Activated T-cell treated with anti-CD3 and anti-CD28 coated beads for 4 hours (primary cell): ENCODE results near the gene PCNP.
"Not testable (repeated sequence)": the region's sequence is repeated elsewhere in the genome, so short reads cannot be mapped to it uniquely, and the experiment has no call there.

Experiments
- DNase-seq: peaks from one replicate; pipeline ENCODE4 v3.0.0-alpha.2; 2020

The PCNP gene

GRCh38 chr3:101573449-101574387 lies at the start of gene PCNP:
Gene PCNP (plus strand): TSS chr3:101574180. CDS start chr3:101574216, 36 bp downstream.
- DNase-seq, result peak; percentile 99

GRCh38 chr3:101527441-101527840 lies 46.5 kb upstream of the PCNP start:
- no peak for DNase-seq

DNA sequence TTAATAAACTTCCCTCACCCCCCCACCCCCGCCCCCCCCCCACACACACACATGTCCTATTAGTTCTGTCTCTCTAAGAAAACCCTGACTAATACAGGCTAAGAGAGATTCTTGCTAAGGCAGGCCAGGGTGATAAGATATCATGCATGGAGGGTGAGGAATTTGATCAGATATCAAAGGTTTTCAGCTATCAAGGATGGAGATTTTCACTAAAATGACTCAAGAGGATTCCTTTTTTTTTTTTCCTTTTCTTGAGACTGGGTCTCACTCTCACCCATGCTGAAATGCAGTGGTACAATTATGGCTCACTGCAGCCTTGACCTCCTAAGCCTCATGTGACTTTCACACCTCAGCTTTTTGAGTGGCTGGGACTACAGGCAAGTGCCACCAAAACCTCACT lies 46.1 kb upstream of the PCNP start:
- DNase-seq, result no peak

GRCh38 chr3:101529816-101530685 lies 43.9 kb upstream of the PCNP start:
- DNase-seq, result no peak

- DNase-seq, result no peak
Measured at GRCh38 chr3:101530686-101531047, 43.3 kb upstream of the PCNP start.

DNA sequence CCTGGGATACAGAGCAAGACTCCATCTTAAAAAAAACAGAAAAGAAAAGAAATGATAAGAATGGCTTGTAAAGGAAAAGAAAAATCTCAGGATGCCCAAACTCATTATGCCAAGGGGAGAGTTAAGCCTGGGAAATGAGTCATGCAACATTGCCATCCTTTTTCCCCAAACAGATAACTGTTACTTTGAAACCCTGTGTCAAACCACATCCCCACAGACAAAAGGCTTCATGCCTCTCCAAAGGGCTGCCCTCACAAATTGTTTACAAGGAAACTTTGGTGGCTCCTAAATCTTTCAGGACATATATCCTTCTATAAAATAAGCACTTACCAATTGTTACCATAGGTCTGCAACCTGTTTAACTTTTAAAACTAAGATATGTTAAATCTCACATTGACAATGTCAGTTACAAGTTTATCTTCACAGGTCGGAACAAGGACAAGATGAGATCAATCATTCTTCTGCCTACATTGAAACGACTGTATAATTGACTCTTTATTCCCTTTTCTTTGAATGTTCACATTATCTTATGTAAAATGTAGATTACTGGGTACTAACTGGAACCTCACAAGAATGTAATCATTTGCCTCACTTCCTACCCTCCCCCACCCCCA lies 42.4 kb upstream of the PCNP start:
- DNase-seq, result no peak

DNA sequence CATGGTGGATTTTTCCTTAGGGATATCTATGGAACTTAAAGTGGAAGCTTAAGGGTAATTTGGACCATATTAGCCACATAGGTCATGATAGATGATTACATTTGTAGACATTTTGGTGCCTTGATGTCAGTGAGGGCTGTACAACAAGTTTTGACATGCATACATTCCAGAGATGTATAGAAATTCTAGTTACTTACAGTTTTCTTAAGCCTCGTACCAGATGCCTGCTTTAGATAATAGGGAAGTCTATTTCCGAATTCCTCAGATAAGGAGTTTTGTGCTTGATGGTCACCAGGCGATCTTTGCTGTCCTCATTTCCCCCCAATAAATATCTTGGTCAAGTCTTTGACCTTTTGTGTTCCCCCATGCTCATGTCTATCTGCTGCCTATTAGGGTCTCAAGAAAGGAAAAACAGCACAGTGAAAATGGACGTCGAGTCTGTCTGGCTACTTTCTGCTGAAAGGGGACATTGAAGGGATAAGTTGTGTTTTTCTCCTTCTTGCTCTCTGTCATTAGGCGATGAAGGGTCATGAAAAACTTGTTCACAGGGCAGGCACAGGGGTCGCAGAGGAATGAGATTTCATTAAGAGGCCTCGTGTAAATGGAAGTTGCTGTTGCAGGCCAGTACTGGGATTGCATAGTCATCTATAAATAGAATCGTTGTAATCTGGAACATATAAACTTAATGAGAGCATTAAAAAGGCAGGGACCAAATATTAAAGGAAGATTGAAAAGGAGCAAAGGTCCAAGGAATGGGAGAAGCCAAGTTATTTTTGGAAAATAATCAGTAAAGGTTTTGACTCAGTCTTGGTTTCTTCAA lies 41.0 kb upstream of the PCNP start:
- no peak for DNase-seq

DNA sequence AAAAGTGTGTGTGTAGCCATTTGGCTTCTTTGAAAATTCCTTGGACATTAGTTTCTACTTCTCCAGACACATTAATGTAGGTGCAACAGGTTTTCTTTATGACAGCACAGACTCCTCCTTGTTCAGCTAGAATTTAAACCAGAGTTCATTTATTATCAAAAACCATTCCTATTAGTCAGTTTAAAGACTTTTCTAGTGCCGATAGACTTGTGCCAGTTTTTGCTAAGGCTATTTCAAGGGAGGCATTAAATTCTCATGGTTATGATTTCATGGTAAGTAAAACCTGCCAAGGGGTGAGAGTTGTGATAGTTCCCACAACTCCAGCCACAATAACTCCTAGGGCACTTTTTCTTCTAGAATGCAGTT lies 40.4 kb upstream of the PCNP start:
- DNase-seq, result no peak

GRCh38 chr3:101535221-101535620 lies 38.8 kb upstream of the PCNP start:
- DNase-seq, result no peak

DNA sequence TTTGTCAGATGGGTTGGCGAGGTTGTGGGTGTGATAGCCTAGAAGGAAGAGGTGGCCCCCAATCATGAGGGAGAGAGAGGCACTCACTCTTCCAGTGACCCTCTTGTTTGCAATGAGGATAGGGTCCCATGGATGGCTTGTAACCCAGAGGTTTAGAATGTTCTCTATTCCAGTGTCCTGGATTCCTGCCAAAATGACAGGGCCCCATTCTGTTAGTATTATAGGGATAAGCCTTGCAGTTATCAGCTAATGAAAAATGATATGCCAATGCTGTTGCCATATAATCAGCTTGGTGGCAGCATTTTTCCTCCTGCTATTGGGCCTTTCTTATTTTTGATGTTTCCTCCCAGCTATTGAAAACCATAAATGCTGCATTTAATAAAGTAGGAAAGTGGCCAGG lies 37.7 kb upstream of the PCNP start:
- DNase-seq, result no peak

- DNase-seq, result not testable (repeated sequence)
Measured at GRCh38 chr3:101536955-101537354, 37.0 kb upstream of the PCNP start.

- no peak for DNase-seq
Measured at GRCh38 chr3:101542957-101543356, 31.0 kb upstream of the PCNP start.

DNA sequence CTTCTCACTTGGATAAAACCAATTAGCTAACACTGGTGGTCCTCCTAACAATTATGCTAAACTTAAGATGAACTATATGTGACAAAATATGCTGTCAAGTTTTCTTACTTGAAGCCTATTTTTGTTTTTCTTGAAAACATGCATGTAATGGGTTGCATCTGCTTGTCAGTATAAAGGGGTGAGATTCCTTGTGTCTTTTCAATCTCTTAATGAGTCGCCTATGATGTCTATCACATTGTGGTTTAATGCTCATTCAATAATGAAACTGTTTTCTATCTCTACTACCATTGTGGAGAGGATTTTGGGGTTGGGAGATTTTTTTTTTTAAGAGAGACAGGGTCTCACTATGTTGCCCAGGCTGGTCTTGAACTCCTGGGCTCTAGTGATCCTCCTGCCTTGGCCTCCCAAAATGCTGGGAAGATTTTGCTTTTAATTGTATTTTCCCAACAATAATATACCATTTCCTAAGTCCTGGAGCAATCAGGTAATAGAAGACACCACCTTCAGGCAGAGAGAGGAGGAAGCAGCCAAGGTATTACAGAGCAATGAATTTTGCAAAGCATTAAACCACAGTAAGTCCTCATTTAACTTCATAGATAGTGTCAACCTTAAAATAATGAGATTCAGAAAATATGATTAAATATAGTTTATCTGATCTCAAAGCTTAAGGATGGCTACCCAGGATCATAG lies 29.7 kb upstream of the PCNP start:
- DNase-seq, result no peak

- DNase-seq, result no peak
Measured at GRCh38 chr3:101548527-101549105, 25.4 kb upstream of the PCNP start.

GRCh38 chr3:101549473-101549872 lies 24.5 kb upstream of the PCNP start:
- no peak for DNase-seq

- DNase-seq, result not testable (repeated sequence)
Measured at GRCh38 chr3:101551359-101552081, 22.5 kb upstream of the PCNP start.

DNA sequence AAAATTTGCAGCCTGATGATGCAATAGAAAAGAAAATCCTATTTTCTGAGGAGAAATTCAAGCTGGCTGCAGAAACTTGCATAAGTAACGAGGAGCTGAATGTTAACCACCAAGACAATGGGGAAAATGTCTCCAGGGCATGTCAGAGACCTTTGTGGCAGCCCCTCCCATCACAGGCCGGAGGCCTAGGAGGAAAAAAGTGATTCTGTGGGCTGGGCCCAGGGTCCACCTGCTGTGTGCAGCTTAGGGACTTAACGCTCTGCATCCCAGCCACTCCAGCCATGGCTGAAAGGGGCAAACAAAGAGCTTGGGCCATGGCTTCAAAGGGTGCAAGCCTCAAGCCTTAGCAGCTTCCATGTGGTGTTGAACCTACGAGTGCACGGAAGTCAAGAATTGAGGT lies 20.6 kb upstream of the PCNP start:
- not testable (repeated sequence) for DNase-seq

DNA sequence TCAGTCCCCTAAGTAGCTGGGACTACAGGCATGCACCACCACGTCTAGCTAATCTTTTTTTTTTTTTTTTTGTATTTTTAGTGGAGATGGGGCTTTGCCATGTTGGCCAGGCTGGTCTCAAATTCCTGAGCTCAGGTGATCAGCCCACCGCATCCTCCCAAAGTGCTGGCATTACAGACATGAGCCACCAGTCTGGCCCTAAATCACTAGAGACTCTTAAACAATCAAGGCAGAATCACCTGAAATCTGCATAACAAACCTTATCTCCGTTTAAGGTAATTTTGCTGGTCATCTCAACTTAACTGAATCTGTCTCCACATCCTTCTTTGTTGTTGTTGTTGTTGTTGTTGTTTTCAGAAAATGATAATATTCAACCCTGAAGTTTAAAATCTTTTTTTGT lies 17.9 kb upstream of the PCNP start:
- no peak for DNase-seq

GRCh38 chr3:101561630-101562328 lies 12.2 kb upstream of the PCNP start, which contains the start of gene TRMT10C:
Gene TRMT10C (plus strand): TSS chr3:101561868. CDS start chr3:101564782, 2,914 bp downstream.
- DNase-seq, result peak; percentile 89
